ENCODE measurements around the gene NRTN.
"Not testable (repeated sequence)": the region's sequence is repeated elsewhere in the genome, so short reads cannot be mapped to it uniquely, and the experiment has no call there.

GRCh38 chr19:5841735-5842111 lies 36.9 kb downstream of the NRTN start:
- TF ChIP-seq CTCF (IDR thresholded peaks at IDR 0.05; ENCODE audit: low read depth, low read length, missing input control); EGR1 (IDR thresholded peaks at IDR 0.05; ENCODE audit: low read depth in 2 of 2); RAD21 (IDR thresholded peaks at IDR 0.05); REST (IDR thresholded peaks at IDR 0.05); TAF1 (conservative IDR thresholded peaks at IDR 0.05); JUND (IDR thresholded peaks at IDR 0.05); YY1 (IDR thresholded peaks at IDR 0.05); NR2F2 (IDR thresholded peaks at IDR 0.05); ZBTB33 (IDR thresholded peaks at IDR 0.05); MAX (IDR thresholded peaks at IDR 0.05): not testable (repeated sequence)

Measured in liver (tissue), 3 donors.